Astrocyte (in vitro differentiated cells and primary cell): ENCODE data around the gene ABHD3. TPM values are rescaled to one million over a fixed set of nuclear protein-coding genes. Genes with fewer than 3 reads are reported as not detected.

Source experiments
- DNase-seq: peaks from one replicate; pipeline ENCODE4 v3.0.0-alpha.2; 2010; ENCODE audit warnings: low read depth
- FAIRE-seq: peaks from 2 replicates; lab custom pipeline; 2011; peaks lifted over from hg19 to GRCh38; lab: Jason Lieb, UNC
- H2AFZ ChIP-seq: 2 replicates; pipeline ENCODE4 v1.6.0; 2012; ENCODE audit warnings: low read depth, low read length, inconsistent platforms
- H3K27ac ChIP-seq: 2 replicates; pipeline ENCODE4 v1.5.1; 2011; ENCODE audit warnings: low read depth, low read length, inconsistent platforms
- H3K27me3 ChIP-seq: 2 replicates; pipeline ENCODE4 v1.6.0; 2011; ENCODE audit warnings: low read length, inconsistent platforms; ENCODE audit not compliant: insufficient read depth
- H3K36me3 ChIP-seq: 2 replicates; pipeline ENCODE4 v1.5.1; 2011; ENCODE audit warnings: low read length, inconsistent platforms; ENCODE audit not compliant: insufficient read depth
- H3K4me1 ChIP-seq: 2 replicates; pipeline ENCODE4 v1.5.1; 2011; ENCODE audit warnings: low read length, inconsistent platforms; ENCODE audit not compliant: insufficient read depth
- H3K4me2 ChIP-seq: 2 replicates; pipeline ENCODE4 v1.6.0; 2012; ENCODE audit warnings: low read length, inconsistent platforms
- H3K4me3 ChIP-seq: 2 replicates; pipeline ENCODE4 v1.5.1; 2011; ENCODE audit warnings: low read depth, mild to moderate bottlenecking, low read length, inconsistent platforms; ENCODE audit not compliant: insufficient read depth
- H3K79me2 ChIP-seq: 2 replicates; pipeline ENCODE4 v1.6.0; 2012; ENCODE audit warnings: mild to moderate bottlenecking, low read length, inconsistent platforms; ENCODE audit not compliant: insufficient read depth
- H3K9ac ChIP-seq: 2 replicates; pipeline ENCODE4 v1.6.0; 2012; ENCODE audit warnings: mild to moderate bottlenecking, low read length, inconsistent platforms
- H3K9me3 ChIP-seq: 2 replicates; pipeline ENCODE4 v1.5.1; 2012; ENCODE audit warnings: low read depth, mild to moderate bottlenecking, low read length, inconsistent platforms; ENCODE audit not compliant: insufficient read depth
- H4K20me1 ChIP-seq: 2 replicates; pipeline ENCODE4 v1.6.0; 2012; ENCODE audit warnings: low read length, inconsistent platforms; ENCODE audit not compliant: insufficient read depth
- H3K27ac Mint-ChIP-seq: one replicate; pipeline ENCODE4 v1.8.0; 2021; ENCODE audit warnings: mild to moderate bottlenecking, mixed read lengths; ENCODE audit not compliant: unreplicated experiment
- H3K27me3 Mint-ChIP-seq: one replicate; pipeline ENCODE4 v1.8.0; 2021; ENCODE audit warnings: low read depth, mixed read lengths; ENCODE audit not compliant: unreplicated experiment
- H3K36me3 Mint-ChIP-seq: one replicate; pipeline ENCODE4 v1.8.0; 2021; ENCODE audit warnings: low read depth, mixed read lengths; ENCODE audit not compliant: unreplicated experiment
- H3K4me1 Mint-ChIP-seq: one replicate; pipeline ENCODE4 v1.8.0; 2021; ENCODE audit warnings: low read depth, mixed read lengths; ENCODE audit not compliant: unreplicated experiment
- H3K4me3 Mint-ChIP-seq: one replicate; pipeline ENCODE4 v1.8.0; 2021; ENCODE audit warnings: mild to moderate bottlenecking, moderate library complexity, mixed read lengths; ENCODE audit not compliant: unreplicated experiment
- H3K9me3 Mint-ChIP-seq: one replicate; pipeline ENCODE4 v1.8.0; 2021; ENCODE audit warnings: mild to moderate bottlenecking, mixed read lengths; ENCODE audit not compliant: unreplicated experiment
- EZH2 ChIP-seq: IDR thresholded peaks from 2 replicates; pipeline ENCODE4 v1.6.1; 2012; ENCODE audit warnings: mild to moderate bottlenecking, low read length, inconsistent platforms; ENCODE audit not compliant: insufficient read depth
- total RNA-seq: library from RNA; stranded (reverse); gene quantifications from 2 replicates; pipeline ENCODE4 v1.2.1, GENCODE V29; 2021
- TF ChIP-seq, protein P1 (sequence below): IDR thresholded peaks from 2 replicates; pipeline ENCODE4 v1.5.1; 2011; ENCODE audit warnings: low read depth, mild to moderate bottlenecking, inconsistent platforms, low read length, moderate library complexity; ENCODE audit not compliant: insufficient read depth

ABHD3 gene
- total RNA-seq, 1 donor from 2014 or later = 5.1 TPM

DNA sequence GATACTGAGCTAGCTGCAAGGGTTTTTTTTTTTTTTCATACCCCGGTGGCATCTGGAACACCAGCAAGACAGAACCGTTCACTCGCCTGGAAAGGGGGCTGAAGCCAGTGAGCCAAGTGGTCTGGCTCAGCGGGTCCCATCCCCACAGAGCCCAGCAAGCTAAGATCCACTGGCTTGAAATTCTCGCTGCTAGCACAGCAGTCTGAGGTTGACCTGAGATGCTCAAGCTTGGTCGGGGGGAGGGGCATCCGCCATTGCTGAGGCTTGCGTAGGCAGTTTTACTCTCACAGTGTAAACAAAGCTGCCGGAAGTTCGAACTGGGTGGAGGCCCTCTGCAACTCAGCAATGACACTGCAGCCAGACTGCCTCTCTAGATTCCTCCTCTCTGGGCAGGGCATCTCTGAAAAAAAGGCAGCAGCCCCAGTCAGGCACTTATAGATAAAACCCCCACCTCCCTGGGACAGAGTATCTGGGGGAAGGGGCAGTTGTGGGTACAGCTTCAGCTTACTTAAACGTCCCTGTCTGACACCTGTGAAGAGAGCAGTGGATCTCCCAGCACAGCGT, 31.0 kb upstream of the ABHD3 start:
- H2AFZ ChIP-seq = no peak overlapping the region
- no peak for TF ChIP-seq EZH2
- TF ChIP-seq, protein P1, sequence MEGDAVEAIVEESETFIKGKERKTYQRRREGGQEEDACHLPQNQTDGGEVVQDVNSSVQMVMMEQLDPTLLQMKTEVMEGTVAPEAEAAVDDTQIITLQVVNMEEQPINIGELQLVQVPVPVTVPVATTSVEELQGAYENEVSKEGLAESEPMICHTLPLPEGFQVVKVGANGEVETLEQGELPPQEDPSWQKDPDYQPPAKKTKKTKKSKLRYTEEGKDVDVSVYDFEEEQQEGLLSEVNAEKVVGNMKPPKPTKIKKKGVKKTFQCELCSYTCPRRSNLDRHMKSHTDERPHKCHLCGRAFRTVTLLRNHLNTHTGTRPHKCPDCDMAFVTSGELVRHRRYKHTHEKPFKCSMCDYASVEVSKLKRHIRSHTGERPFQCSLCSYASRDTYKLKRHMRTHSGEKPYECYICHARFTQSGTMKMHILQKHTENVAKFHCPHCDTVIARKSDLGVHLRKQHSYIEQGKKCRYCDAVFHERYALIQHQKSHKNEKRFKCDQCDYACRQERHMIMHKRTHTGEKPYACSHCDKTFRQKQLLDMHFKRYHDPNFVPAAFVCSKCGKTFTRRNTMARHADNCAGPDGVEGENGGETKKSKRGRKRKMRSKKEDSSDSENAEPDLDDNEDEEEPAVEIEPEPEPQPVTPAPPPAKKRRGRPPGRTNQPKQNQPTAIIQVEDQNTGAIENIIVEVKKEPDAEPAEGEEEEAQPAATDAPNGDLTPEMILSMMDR = no peak
- Mint-ChIP-seq H3K4me3 (no peak overlapping the region), H3K4me1 (peaks cover 3% of the 10 kb centered on the region), H3K27ac (no peak overlapping the region), H3K36me3 (no peaks in the 10 kb centered on the region), H3K9me3 (peaks cover 14% of the 10 kb centered on the region), H3K27me3 (no peaks in the 10 kb centered on the region)
- H3K9ac ChIP-seq = no peak overlapping the region
- no peak for DNase-seq
- no peaks in the 10 kb centered on the region for H3K79me2 ChIP-seq
- H3K9me3 ChIP-seq = no peaks in the 10 kb centered on the region
- H3K36me3 ChIP-seq = no peaks in the 10 kb centered on the region
- H3K27me3 ChIP-seq = no peaks in the 10 kb centered on the region
- peaks cover 4% of the 10 kb centered on the region for H3K4me1 ChIP-seq
- H3K4me3 ChIP-seq = no peak overlapping the region
- FAIRE-seq = no peak
- no peak overlapping the region for H3K4me2 ChIP-seq
- H4K20me1 ChIP-seq = no peaks in the 10 kb centered on the region
- no peak overlapping the region for H3K27ac ChIP-seq

GRCh38 chr18:21733011-21733410, 28.4 kb upstream of the ABHD3 start:
- H3K4me2 ChIP-seq = no peak overlapping the region
- no peaks in the 10 kb centered on the region for H3K4me1 ChIP-seq
- no peaks in the 10 kb centered on the region for H3K9me3 ChIP-seq
- TF ChIP-seq EZH2 = no peak
- TF ChIP-seq, protein P1 = no peak
- H4K20me1 ChIP-seq = no peaks in the 10 kb centered on the region
- H3K36me3 ChIP-seq = no peaks in the 10 kb centered on the region
- no peak for FAIRE-seq
- Mint-ChIP-seq H3K4me3 (no peak overlapping the region), H3K27me3 (no peaks in the 10 kb centered on the region), H3K36me3 (no peaks in the 10 kb centered on the region), H3K27ac (no peak overlapping the region), H3K4me1 (no peaks in the 10 kb centered on the region), H3K9me3 (peaks cover 14% of the 10 kb centered on the region)
- no peaks in the 10 kb centered on the region for H3K79me2 ChIP-seq
- H2AFZ ChIP-seq = no peak overlapping the region
- H3K27me3 ChIP-seq = no peaks in the 10 kb centered on the region
- H3K4me3 ChIP-seq = no peak overlapping the region
- no peak overlapping the region for H3K27ac ChIP-seq
- no peak for DNase-seq
- H3K9ac ChIP-seq = no peak overlapping the region

GRCh38 chr18:21727702-21728101, 23.1 kb upstream of the ABHD3 start:
- H3K9ac ChIP-seq = no peak overlapping the region
- H3K79me2 ChIP-seq = no peaks in the 10 kb centered on the region
- no peaks in the 10 kb centered on the region for H3K9me3 Mint-ChIP-seq
- no peaks in the 10 kb centered on the region for H3K9me3 ChIP-seq
- H3K27ac ChIP-seq = no peak overlapping the region
- H3K4me2 ChIP-seq = no peak overlapping the region
- H3K4me3 Mint-ChIP-seq = no peak overlapping the region
- no peaks in the 10 kb centered on the region for H3K27me3 Mint-ChIP-seq
- no peaks in the 10 kb centered on the region for H4K20me1 ChIP-seq
- no peak for TF ChIP-seq EZH2
- TF ChIP-seq, protein P1 = no peak
- no peaks in the 10 kb centered on the region for H3K4me1 Mint-ChIP-seq
- DNase-seq (no peak), FAIRE-seq (no peak)
- H3K27ac Mint-ChIP-seq = no peak overlapping the region
- no peaks in the 10 kb centered on the region for H3K36me3 ChIP-seq
- H3K4me3 ChIP-seq = no peak overlapping the region
- no peak overlapping the region for H2AFZ ChIP-seq
- H3K36me3 Mint-ChIP-seq = no peaks in the 10 kb centered on the region
- no peaks in the 10 kb centered on the region for H3K27me3 ChIP-seq
- no peaks in the 10 kb centered on the region for H3K4me1 ChIP-seq
